Measurements from ENCODE around the gene NATD1.
"Not testable (repeated sequence)": the region's sequence is repeated elsewhere in the genome, so short reads cannot be mapped to it uniquely, and the experiment has no call there.

Gene NATD1

DNA sequence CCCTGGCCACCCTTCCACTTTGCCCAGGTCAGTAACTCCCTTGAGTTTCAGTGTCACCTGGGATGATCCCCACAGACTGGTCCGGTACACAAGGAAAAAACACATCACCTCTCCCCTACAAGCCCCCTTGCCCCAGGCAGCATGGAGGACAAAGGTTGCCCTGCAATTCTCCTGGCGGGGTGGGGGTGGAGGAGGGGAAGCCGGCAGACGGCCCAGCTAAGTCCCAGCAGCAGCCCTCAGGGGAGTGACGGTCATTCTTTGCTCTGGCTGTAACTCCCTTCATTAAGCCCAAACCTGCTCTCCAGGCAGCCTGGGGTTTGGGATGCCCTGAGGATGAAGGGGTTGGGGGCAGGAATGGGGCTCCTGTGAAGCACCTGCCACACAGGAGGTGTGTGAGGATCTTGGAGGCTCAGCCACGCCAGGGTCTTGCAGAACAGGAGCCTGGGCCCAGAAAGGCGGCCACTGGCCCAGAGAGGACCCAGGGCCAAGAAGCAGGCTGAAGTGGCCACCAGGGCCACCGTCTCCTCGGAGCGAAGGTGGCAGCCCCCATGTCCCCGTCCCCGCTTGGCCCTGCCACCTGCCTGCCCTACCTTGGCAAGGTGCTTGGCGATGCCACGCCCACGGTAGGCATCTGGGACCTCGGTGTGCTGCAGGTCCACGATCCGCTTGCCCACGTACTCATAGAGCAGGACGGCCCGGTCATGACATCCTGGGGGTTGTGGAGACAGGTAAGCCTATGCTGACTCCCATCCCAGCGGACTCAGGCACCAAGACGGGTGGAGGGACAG, 9.5 kb downstream of the NATD1 start:
- DNase-seq: no peak

DNA sequence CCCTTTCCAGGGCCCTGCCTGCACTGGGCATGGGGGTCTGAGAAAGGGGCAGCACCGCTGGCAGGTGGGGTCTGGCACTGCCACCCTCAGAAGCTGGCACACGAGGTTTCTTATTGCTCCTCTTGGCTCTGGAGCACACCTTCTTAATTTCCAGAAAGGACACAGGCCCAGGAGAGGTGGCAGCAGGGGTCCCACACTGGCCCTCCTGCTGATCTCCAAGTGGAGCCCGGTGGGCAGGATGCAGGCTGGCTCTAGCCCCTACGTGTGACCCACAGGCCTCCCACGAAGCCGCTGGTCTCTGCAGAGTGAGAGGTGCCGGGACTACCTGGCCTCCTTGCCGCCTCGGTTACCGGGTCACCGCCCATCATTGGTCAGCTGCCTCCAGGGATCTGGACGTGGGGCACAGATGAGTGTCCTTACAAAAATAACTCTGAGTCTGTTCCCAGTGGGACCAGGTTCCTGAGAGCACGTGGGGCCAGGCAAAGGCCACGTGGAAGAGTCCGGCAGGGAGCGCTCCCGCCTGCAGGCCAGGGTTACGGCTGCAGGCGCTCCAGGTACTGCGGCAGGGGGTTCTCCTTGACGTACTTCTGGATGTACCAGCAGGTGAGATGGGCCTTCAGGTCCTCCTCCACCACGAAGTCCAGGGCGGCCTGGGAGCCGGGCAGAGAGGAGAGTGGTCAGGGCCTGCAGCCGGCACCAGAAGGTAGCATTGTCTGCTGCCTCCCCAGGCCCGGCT, 10.3 kb downstream of the NATD1 start:
- no peak for DNase-seq

DNA sequence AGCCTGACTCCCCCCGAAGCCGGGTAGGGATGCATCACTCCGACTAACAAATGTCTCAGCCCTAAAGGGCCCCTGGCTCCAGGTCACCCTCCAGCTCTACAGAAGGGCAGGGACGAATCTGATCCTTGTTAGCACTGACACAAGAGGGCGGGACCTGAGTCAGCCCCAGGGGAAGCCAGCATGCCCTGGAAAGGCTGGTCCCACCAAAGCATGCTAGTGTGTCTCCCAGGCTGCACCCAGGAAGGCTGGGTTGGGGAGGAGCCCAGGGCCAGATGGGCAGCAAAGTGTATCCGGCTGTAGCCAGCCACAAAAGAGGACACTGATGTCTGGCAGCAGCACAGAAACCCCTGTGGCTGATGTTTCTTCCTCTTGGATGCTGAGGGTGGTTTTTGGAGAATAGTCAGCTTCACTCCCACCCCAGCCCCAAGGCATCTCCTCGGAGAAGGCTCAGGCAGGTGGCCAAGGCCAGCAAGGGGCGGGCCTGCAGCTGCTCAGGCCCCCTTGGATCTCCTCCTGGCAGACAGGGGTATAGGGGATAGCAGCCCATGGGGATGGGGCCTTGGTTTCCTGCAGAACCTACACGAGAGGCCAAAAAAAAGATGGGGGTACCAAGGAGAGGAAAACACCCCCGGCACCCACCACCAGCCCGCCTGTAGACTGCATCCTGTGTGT, 11.0 kb downstream of the NATD1 start:
- DNase-seq: no peak

DNA sequence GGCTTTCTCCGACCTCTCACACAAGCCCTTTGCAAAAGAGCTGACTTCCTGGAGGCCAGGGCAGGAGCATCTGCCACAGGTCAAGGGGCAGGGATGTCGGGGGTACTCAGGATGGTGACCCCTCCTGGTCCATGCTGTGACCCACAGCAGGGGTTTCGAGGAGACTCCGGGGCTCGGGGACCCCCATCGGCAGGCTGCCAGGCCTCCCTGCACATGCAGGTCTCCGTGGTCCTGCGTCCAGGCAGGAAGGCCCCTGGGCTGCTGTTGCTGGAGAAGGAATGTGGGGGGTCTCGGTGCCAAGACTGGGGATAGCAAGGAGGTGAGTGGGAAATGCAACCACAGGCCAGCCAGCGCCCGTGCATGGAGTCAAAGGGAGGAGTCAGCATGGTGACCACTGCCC, 11.6 kb downstream of the NATD1 start:
- no peak for DNase-seq

DNA sequence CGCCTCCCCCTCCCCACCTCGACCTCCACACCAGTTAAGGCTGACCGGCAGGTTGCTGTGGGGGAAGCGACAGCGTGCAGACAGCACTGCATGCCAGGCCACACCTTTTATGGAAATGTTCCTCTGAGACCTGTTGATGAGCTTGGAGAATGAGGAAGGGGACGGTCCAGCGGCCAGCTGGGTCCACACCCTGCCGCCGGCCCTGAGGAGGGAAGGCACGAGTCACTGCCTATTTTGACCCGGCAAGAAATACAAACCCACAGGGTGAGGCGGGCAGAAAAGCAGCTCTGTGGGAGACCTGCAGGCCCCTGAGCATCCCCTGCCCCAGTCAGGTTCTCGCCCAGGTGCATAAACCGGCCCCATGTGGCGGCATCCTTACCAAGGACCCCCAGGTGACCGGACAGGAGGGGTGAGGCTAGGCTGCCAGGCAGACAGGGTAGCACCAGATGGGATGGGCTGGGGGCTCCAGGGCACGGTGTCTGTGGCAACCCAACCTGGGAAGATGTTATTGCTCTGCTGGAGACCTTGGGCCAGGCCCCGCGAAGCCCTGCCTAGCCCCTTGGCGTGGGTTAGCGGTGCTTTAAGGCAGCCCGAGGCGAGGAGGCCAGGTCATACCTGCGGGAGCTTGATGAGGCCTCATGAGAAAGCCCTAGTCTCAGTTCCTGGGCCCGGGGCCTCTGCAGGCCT, 12.7 kb downstream of the NATD1 start:
- DNase-seq: no peak

DNA sequence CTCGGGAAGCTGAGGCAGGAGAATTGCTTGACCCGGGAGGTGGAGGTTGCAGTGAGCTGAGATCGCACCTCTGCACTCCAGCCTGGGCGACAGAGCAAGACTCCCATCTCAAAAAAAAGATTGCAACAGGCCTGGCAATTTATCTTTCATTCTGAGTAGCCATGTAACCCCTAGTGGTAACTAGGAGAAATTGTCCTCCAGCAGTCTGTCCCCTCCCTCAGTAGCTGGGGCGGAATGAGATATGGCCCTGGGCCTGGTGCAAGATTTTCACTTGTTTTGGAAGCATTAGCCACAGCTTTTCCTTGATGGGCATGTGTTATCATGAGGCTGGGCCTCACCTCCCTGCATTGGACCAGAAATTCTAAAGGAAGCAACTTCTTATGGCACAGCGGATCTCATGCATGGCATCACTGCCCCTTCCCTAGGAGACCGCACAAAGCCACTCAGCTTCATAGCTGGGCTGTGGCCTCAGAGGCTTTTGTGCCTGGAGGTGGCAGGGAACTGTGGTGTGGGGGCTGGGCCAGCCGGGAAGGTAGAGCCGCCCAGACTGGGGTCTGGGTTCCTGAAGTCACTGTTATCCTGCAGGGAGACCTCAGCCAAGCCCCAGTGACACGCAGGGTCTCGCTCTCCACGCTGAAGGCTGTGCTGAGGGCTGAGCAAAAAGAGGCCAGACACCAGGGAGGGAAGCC, 13.4 kb downstream of the NATD1 start:
- no peak for DNase-seq

DNA sequence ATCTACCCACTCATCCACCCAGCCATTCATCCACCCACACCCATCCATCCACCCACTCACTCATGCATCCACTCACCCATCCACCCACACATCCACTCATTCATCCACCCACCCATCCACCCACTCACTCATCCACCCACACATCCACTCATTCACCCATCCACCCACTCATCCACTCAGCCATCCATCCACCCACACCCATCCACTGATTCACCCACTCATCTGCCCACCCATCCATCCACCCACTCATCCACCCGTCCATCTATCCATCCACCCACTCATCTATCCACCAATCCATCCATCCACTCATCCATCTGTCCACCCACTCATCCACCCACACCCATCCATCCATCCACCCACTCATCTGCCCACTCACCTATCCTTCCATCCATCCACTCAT, 17.3 kb downstream of the NATD1 start:
- peak; percentile 38 for DNase-seq

DNA sequence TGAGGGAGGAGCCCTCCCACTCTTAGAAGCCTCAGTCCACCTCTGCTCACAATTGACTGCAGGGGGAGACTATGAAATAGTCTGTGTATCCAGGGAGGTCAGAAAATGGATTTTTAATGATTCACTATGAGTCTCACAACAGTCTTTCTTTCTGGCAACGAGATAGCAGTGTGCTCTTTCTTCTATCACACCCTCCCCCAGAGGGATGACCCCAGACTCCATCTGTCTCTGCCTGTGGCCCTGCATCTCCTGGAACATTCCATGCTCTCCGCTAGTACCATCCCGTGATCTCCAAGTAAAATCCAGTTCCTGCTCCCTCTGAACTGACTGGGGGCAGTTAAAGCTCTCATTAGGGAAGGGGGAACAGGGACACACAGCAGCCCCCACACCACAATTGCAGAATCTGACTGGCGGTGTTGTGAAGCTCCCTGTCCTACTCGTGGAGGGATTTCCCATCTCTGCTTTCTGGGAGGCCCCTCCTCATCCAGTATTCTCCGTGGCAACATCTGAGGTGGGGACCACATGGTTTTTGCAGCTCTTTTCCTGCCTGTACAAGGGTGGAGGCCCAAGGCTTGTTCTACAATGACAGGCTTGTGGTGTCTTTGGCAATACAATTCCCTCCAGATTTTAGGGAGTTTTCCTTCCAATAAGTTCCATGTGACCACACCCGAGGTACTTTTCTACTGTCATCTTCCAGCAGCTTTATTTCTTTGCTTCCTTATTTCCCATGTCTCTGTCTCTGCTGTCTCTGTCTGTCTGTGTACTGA, 19.4 kb downstream of the NATD1 start:
- DNase-seq: no peak

DNA sequence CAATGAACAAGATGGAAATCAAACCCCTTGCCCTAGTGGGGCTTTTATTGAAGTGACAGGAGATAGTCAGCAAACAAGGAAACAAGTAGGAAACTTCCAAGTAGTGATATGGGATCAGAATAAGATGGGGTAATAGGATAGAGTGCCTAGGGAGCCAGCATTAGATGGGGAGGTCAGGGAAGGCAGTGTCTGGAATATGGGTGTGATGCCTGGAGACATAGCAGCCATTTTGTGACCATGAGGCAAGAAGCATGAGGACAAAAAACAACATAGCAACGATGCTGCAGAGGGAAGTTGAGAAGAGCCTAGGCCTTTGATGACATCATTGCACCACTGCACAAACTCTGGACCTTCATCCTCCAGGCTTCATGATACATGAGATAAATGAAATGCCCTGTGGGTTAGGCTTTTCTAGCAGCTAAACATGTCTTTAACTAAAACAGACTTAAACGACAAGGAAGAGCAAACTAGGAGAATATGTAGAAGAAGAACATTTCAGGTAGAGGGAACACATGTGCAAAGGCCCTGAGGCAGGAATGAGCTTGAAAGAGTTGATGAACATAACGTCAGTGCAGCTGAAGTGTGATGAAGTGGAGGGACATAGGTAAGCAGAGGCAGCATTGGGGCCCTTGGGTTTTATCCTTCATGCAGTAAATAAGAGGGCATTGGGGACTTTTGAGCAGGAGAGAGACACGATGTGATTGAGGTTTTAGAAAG, 21.0 kb downstream of the NATD1 start:
- DNase-seq: no peak

DNA sequence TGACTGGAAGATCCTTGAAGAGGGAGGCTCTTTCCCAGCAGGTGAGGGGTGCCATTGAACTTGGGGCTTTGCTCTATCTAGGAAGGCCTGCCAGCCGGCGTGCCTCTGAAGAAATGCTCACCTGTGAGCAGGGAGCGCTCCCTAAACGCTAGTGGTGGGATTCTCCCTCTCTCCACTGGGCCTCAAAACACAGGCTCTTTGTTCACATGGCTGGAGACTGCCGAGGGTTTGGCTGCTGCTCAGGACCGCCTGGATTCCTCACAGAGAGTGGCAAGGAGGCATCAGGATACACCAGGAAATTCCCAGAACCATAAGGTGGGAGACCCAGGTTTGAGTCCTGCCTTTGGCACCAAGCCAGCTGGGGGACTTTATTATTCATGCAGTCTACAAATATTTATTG, 21.7 kb downstream of the NATD1 start:
- DNase-seq: no peak

DNA sequence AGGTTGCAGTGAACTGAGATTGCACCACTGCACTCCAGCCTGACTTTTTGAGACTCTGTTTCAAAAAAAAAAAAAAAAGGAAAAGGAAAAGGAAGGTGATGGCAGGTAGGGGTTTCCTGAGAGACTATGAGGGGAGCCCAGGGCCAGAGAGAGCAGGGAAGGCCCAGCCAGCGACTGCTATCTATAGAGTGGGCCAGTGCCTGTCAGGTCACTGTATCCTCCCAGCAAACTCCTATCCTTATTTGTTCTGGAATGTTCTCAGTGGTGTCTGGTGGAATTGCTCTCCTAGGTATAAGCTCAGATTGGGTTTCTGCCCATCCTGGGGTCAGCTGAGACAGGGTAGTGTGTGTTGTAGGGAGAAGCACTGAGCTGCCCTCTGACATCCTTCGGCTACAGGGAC, 24.4 kb downstream of the NATD1 start:
- no peak for DNase-seq

DNA sequence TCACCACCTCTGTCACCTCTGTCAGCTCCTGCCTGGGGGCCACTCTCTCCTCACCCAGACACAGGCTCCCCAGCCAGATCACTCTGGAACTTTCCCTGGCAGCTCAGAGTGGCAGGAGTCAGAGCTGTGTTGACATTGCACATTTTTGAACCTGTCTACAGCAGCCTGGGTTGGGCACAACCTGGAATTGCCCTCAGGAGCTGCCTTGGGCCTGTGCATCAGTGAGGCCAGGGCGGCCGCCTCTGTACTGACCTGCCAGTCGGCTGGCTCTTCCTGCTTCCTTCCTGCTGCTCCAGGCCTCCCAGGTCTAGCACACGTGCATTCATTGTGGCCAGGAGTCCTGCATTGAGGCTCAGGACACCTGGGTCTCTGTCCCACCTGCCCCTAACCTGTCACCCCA, 25.1 kb downstream of the NATD1 start:
- no peak for DNase-seq

DNA sequence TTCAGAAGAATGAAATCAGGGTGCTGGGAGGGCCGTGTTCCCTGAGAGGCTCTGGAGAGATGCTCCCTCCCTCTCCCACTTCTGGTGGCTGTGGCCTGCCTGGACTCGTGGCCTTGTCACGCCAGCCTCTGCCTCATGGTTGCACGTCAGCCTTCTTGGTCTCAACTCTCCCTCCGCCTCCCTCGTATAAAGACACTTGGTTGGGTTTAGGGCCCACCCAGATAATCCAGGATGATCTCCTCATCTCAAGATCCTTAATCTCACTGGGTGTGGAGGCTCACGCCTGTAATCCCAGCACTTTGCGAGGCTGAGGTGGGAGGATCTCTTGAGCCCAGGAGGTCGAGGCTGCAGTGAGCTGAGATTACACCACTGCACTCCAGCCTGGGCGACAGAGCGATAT, 25.9 kb downstream of the NATD1 start:
- not testable (repeated sequence) for DNase-seq

DNA sequence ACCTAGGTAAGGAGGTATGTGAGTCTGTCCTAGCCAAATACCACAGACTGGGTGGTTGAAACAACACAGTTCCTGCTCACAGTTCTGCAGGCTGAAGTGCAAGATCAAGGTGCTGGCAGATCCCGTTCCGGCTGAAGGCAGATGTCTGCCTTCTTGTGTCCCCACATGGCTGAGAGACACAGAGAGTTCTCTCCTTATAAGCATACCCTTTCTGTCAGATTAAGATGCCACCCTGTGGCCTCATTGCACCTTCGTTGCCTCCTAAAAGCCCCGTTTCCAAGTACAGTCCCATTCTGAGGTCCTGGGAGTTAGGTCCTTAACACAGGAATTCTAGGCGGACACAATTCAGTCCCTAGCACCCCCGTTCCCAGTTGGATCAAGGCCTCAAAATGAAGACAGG, 30.1 kb downstream of the NATD1 start:
- DNase-seq: no peak

DNA sequence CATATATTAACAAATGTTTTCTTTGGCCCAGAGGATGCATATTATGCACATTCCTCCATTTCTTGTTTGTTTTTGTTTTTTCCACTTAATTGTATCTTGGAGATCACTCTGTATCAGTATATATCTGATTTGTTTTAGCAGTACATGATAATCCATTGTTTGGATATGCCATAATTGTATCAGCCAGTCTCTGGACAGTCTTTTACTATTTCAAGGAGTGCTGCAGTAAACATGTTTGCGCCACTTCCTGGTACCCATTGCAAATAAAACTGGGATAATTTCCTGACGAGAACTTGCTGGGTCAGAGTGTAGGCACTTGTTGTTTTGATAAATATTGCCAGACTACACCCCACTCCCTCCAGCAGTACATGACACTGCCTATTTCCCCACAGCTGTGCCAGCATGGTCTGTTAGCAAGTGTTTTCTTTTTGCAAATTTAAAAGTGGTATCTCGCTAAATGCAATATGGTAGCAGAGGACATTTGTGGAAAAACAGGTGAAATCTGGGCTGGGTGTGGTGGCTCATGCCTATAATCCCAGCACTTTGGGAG, 34.3 kb downstream of the NATD1 start:
- DNase-seq: no peak

DNA sequence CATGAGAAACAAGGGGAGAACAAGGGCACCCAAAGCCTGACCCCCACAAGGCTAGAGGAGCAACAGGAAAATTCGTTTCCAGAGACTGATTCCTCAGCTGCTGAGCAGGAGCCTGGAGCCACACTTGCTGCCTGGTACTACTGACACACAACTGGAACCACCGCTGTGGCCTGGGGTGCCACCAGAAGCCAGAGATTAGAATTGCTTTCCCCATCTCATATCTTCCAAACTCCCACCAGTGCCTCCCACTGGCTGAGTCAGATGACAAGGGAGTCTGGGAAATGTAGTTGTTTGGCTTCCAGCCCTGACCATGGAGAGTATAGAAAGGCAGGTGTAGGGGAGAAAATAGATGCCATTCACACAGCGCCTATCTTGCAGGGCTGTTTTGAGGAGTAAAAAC, 35.1 kb downstream of the NATD1 start:
- DNase-seq: peak; percentile 13

DNA sequence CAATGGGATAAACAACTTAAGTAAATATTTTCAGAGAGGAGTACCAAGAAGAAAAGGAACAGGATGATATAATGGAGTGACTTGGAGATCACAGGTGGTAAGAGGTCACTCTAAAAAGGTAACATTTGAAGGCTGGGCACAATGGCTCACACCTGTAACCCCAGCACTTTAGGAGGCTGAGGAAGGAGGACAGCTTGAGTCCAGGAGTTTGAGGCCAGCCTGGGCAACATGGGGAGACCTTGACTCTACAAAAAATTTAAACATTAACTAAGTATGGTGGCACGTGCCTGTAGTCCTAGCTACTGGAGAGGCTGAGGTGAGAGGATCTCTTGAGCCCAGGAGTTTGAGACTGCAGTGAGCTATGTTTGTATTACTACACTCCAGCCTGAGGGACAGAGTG, 35.9 kb downstream of the NATD1 start:
- DNase-seq: no peak

DNA sequence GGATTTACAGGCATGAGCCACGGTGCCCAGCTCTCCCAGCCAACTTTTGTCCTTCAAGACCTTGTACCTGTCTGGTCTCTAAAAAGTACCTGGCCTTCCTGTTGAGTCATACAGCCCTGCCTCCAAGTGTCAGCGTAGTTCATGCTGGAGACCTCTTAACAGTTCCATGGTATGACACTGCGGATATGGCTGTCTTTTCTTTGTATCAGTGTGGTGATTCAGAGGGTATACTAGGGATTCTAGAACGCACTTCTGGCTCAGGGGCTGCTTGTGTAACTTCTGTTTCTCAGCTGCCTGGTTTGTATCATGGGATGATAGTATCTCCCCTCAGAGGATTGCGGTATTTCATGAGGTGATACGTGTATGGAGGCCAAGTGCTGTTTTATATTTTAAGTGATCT, 37.3 kb downstream of the NATD1 start:
- DNase-seq: no peak

DNA sequence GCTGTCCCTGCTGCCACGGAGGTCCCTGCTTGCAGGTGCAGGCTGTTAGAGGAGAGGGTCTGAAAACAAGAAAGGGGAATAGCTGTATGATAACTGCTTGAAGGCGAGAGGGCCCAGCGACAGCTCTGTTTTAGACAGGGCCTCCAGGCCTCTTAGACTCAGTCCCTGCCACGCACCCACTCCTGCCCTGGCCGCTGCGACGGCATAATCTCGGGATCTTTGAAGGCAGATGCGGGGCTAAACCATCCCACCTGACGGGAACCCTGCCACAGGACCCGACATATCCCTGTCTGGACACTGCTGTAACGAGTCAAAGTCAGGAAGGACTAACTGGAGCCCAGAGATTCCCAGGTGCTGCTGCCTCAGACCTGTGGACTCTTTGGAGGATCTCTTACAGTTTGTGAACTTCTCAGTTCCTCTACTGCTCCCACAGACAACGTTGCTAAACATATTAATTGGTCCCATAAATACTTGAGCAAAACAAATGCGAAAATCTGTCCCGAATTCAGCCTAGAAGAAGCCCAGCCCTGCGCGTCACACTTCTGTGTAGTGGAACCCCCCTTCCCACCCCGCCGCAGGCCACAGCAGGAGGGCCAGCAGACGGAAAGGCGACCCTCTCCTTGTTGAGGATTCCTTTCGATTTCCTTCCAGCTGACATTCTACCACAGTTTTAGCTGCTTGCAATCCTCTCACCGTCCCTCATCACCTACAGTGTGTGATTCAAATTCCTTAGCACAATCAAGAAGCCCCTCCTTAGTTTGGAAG, 38.3 kb downstream of the NATD1 start:
- DNase-seq: no peak
